RPMI8226 (cell line): ENCODE measurements around the gene SGO2.
"Not testable (repeated sequence)": the region's sequence is repeated elsewhere in the genome, so short reads cannot be mapped to it uniquely, and the experiment has no call there.

Source experiments
- DNase-seq: peaks from one replicate; pipeline ENCODE4 v3.0.0-alpha.2; 2015

Gene SGO2

GRCh38 chr2:200624026-200624425 lies 98.0 kb downstream of the SGO2 start:
- no peak for DNase-seq

GRCh38 chr2:200624658-200625057 lies 98.7 kb downstream of the SGO2 start:
- DNase-seq, result no peak

DNA sequence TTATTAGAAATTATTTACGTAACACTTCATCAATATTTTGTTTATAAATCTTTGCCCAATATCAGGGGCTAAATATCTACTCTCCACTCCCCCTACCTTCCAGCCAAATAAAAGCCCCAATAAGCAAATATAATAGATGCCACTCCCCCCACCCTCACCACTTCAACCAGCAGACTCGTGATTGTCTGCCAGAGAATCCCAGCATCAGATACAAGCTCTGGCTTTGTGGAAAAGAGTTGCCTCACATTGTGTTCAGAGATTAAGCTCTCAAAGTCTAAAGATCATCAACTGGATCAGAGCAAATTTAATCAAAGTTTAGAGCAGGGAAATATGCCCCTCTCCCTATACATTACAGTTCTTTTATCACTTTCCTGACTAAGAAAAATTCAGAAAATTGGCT lies 99.3 kb downstream of the SGO2 start:
- DNase-seq, result no peak

DNA sequence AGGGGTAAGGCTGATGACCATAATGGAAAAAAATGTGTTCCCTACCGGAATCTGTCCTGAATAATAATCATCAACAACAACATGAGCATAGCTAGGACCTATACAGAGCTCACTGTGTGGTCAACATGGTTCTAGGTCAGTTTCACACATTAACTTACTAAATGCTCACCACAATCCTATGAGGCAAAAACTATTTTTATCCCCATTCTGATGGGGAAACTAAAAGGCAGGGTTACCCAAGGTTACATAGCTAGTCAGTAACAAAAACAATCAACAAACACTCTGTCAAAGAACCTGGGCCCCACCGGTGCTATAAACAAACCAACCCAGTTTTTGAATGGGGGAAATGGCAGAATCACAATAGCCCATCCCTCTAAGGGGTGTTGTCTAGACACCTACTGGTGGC lies 100.0 kb downstream of the SGO2 start:
- DNase-seq, result no peak

- no peak for DNase-seq
These were observed 101.2 kb downstream of the SGO2 start for GRCh38 chr2:200627110-200627770.

GRCh38 chr2:200628461-200628860 lies 102.5 kb downstream of the SGO2 start:
- DNase-seq, result not testable (repeated sequence)

DNA sequence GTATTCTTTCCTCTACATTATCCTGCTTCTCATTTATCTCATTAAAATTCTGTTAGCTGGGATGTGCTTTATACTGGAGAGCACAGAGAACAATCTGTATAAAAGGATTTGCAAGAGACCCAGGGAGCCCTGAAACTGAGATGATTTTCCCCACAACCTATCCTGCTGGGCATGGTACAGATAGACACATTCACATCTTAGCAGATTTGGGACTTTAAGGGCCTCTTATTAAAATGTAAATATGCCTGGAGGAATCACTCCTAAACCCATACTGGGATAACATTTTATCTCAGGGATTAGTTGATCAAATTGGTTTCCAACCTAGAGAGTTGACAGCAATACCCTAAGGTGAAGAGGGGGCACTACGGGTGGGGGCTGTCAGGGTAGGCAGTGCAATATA lies 105.3 kb downstream of the SGO2 start:
- DNase-seq, result no peak
